ENCODE data around the gene JTB.

DNA sequence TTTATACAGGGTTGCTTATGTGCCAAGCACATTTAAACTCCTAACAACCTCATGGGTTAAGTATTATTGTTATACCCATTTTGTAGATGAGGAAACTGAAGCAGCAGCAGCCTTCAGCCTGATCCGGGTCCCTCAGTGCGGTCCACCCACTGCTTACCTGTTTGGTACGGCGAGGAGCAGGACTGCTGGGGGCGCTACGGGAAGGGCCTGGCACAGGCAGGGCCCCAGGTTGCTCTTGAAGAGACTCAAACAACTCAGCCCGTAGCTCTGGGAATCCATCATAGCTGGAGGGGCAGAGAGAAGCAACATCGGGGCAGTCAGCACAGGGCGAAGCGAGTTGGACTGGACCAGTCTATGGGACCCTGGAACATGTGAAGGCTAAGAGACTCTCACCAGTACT is 40.1 kb downstream of the JTB start:
- TF ChIP-seq, protein P1, sequence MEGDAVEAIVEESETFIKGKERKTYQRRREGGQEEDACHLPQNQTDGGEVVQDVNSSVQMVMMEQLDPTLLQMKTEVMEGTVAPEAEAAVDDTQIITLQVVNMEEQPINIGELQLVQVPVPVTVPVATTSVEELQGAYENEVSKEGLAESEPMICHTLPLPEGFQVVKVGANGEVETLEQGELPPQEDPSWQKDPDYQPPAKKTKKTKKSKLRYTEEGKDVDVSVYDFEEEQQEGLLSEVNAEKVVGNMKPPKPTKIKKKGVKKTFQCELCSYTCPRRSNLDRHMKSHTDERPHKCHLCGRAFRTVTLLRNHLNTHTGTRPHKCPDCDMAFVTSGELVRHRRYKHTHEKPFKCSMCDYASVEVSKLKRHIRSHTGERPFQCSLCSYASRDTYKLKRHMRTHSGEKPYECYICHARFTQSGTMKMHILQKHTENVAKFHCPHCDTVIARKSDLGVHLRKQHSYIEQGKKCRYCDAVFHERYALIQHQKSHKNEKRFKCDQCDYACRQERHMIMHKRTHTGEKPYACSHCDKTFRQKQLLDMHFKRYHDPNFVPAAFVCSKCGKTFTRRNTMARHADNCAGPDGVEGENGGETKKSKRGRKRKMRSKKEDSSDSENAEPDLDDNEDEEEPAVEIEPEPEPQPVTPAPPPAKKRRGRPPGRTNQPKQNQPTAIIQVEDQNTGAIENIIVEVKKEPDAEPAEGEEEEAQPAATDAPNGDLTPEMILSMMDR (IDR thresholded peaks at IDR 0.05 in 4 of 5, conservative IDR thresholded peaks at IDR 0.05 in 1 of 5) = no peak
- no peak for TF ChIP-seq POLR2A (IDR thresholded peaks at IDR 0.05)

All from gastrocnemius medialis (tissue), 4 donors.